NCI-H460 (cell line): Measurements from ENCODE around the gene RGS11. TPM values are rescaled to one million over a fixed set of nuclear protein-coding genes. Genes with fewer than 3 reads are reported as not detected.

ENCODE experiments used
- DNase-seq: peaks from one replicate; pipeline ENCODE4 v3.0.0-alpha.2; 2016; ENCODE audit warnings: low read depth; ENCODE audit errors: extremely low read depth
- total RNA-seq: library from RNA; depleted of rRNA; stranded (reverse); fragments of >200 nt; shearing (Covaris generic); gene quantifications from 2 replicates; pipeline ENCODE4 v1.2.3, GENCODE V29; 2014

Gene RGS11
- total RNA-seq, 1 experiment from 2014 or later, result 6.9 TPM

GRCh38 chr16:297832-298231 lies 22.1 kb upstream of the RGS11 start:
- DNase-seq, result no peak

GRCh38 chr16:296806-297510 lies 21.2 kb upstream of the RGS11 start:
- DNase-seq, result no peak

- DNase-seq, result no peak
Observed at GRCh38 chr16:296276-296675, 20.5 kb upstream of the RGS11 start.

DNA sequence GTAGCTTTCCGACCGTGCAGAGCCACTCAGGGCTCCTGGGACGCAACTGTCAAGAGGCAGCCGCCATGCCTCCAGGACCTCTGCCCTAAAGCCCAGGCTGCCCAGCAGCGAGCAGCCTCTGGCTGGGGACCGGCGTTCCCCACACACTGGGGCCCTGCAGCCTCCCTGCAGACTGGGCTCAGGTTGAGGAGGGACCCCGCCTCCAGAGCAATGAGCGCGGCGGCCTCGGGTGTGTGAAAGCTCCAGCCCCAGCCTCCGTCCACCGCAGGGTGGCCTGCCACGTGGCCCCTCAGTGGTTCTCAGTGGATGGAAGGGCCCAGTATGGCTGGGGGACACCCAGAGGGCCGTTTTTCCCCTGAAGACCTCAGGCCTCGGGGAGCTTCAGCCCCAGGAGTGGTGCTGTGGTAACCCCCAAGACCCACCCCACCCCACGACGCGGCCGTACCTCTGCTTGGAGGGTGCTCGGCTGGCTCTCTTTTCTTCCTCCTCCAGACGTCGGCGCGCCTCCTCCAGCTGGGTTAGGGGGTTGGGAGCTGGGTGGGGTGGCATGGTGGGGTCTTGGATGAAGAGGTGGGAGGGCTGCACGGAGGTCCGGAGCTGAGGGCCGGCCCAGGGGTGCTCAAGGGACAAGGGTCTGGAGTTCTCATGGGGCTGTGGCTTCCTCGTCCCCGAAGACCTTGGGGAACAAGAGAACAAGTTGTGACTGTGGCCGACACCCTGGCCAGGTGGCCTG lies 17.5 kb upstream of the RGS11 start:
- DNase-seq, result no peak

GRCh38 chr16:291539-291938 lies 15.8 kb upstream of the RGS11 start:
- no peak for DNase-seq

GRCh38 chr16:290681-291405 lies 15.1 kb upstream of the RGS11 start:
- no peak for DNase-seq

DNA sequence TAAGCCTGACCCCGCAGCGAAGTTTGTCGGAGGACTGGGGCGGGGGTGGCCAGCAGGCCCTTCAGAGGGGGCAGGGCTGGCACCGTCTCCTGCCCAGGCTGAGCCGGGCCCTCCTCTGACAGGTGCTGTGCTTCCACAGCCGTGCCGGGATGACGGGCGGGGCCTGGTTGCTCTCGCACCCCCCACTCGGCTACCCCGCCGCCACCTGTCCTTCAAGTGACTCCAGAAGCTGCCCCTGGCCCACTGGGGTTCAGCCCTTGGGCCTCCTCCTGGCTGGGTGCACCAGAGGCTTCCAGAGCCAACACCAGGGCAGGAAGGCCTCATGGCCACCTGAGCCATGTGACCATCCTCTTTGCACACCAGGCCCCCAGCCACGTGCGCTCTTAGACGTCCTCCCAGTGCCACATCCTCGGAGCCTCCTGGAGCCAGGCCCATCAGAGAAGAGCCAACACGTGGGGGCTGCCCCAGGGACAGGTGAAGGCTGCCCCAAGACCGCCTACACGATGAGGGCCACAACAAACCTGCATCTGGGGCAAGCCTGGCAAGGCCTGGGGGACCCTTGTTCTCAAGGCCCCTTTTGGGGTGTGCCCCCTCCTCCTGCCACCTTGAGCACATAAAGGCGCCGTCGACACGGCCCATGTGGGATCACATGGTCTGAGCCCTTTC lies 14.4 kb upstream of the RGS11 start:
- no peak for DNase-seq

GRCh38 chr16:289395-289997 lies 13.8 kb upstream of the RGS11 start:
- no peak for DNase-seq

DNA sequence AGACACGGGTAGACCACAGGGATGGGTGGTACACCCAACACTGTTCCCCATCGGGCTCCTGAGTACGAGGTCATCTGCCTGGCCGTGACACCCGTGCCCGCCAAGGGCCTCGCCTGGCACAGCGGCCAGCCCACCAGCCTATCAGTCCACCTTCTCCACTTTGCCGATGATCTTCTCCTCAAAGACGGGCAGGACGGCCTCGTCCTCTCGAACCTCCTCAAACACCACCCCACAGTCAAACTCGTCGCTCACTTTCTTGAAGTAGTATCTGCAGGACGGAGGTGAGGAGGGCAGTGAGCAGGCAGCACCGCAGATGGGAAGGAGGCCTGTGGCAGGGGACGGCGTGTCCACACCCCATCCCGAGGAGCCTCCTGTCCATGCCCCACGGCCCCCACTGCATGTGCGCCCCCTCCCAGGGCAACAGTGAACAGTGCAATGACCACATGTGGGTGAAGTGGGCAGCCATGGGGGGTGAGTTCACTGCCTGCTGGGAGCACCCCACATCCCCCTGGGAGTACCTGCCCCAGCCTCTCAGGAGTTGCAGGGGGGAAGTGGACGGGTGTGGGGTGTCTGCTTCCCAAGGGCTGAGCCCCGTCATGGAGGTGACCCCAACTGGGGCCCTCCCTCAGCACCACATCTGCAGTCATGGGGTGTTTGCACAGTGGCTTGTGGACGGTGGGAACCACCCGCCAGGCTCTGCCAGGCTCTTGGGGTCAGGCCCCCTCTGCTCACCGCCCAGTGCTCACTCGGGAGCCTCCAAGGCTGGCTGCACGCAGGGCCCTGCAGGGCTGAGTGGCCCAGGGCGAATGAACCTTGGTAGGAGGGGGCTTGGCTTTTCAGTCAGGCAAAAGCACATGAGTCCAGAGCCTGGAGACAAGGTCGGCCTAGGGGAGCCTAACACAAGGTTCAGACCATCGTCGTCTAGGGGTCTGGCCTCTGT lies 12.5 kb upstream of the RGS11 start:
- DNase-seq, result no peak

DNA sequence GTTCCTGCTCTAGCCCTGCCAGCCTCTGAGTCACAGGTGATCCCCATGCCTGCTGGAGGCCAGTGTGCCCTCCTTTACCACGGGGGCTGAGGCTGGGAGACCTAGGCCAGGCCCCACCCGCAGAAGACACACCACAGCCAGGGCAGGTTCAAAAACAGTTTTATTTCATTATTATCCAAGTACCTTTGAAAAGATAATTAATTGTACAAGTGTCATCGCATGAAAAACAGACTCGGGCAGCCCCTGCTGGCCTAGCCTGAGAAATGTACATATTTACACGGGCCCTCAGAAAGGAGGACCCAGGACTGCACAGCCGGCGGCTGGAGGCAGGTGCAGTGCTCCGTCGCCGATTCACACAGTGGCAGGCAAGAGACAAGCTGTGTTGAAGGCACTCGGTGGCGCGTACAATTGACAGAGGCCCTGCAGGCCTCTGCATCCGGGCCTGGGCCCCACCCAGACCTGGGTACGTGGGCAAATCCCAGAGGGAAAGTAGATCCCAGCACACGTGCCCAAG lies 11.6 kb upstream of the RGS11 start:
- DNase-seq, result no peak

DNA sequence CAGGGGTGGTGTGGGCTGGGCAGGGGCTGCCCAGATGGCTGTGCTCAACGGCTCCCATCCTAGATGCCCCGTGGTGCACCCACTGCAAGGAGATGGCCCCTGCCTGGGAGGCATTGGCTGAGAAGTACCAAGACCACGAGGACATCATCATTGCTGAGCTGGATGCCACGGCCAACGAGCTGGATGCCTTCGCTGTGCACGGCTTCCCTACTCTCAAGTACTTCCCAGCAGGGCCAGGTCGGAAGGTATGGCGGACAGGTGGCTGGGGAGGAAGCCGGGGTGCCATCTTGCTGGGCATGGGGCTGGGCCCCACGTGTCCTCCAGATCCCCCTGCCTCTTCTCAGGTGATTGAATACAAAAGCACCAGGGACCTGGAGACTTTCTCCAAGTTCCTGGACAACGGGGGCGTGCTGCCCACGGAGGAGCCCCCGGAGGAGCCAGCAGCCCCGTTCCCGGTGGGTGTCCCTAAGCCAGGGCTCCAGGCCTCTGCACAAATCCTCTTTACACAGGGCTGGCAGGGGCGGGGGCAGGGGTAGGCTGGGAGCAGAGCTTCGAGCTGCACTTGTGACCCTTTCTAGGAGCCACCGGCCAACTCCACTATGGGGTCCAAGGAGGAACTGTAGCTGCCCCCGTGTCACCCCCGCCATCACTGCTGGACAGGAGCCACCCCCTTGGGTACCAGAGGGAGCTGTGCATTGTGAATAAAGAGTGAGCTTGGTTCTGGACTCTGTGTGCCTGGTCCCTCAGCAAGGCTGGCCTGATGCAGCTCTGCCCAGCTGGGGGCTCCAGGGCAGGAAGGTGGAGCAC lies 10.9 kb upstream of the RGS11 start:
- no peak for DNase-seq

DNA sequence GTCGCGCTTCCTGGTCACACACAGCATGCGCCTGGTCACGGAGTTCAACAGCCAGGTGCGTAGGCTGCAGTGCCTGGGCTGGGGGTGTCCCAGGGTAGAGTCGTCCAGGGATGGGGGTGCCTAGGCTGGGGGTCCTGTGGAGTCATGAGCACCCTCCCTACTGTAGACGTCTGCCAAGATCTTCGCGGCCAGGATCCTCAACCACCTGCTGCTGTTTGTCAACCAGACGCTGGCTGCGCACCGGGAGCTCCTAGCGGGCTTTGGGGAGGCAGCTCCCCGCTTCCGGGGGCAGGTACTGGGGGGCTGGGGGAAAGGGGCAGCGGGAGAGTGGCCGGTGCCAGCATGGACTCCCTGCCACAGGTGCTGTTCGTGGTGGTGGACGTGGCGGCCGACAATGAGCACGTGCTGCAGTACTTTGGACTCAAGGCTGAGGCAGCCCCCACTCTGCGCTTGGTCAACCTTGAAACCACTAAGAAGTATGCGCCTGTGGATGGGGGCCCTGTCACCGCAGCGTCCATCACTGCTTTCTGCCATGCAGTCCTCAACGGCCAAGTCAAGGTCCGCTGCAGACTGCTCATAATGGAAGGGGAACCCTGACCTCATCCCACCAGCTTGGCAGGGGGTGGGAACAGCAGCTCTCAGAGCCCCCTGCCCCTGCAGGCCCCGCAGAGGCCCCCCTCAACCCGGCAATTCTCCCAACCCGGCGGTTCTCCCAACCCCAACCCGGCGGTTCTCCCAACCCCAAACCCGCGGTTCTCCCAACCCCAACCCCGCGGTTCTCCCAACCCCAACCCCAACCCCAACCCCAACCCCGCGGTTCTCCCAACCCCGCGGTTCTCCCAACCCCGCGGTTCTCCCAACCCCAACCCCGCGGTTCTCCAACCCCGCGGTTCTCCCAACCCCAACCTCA lies 9.7 kb upstream of the RGS11 start:
- no peak for DNase-seq

DNA sequence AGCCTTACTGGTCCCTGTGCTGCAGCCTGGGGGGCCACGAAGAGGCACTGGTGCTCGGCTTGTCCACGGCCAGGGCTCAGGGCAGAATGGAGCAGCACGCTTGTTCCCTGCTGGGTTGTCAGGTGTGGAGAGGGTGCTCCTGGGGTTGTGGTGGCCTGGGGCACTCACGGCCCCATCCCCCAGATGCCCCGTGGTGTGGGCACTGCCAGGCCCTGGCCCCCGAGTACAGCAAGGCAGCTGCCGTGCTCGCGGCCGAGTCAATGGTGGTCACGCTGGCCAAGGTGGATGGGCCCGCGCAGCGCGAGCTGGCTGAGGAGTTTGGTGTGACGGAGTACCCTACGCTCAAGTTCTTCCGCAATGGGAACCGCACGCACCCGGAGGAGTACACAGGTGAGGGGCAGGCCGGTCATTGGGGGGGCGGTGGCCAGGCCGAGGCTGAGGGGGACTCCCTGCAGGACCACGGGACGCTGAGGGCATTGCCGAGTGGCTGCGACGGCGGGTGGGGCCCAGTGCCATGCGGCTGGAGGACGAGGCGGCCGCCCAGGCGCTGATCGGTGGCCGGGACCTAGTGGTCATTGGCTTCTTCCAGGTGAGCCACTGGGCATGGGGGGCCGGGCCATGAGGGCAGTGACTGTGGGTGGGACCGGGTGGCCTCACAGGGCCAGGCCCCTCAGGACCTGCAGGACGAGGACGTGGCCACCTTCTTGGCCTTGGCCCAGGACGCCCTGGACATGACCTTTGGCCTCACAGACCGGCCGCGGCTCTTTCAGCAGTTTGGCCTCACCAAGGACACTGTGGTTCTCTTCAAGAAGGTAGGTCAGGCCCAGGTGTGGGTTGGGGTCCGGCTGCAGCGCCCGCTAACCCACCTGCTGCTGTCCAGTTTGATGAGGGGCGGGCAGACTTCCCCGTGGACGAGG lies 8.7 kb upstream of the RGS11 start:
- no peak for DNase-seq

DNA sequence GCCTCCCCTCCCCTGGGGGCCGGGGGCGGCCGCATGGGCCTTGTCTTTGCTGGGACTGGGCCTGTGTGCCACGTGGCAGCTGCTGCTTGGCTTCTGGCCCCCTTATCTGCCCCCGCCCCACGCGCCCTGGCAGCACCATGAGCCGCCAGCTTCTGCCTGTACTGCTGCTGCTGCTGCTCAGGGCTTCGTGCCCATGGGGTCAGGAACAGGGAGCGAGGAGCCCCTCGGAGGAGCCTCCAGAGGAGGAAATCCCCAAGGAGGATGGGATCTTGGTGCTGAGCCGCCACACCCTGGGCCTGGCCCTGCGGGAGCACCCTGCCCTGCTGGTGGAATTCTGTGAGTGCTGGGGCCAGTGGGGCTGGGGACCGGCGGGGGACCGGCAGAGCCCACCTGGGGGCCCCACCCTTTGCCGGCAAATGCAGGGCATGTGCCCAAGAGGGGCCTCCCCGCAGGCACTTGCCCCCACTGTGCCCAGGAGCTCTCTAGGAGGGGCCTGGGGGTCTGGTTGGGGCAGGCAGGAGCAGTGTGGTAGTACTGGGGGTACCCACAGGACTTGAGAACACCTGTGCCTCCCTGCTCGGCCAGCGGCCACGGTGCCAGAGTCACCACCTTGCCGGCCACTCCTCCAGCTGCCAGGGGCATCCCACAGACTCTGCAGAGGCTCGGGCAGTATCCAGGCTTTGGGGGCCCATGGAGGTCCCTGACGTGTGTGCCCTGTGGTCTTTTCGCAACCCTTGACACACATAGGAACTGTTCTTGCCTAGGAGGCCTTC lies 7.5 kb upstream of the RGS11 start, which contains the start of gene PDIA2:
Gene PDIA2, plus strand, starts transcription at position 132 of the 773 bp plus-strand sequence. Its CDS starts 6 bp downstream, at position 138.
- no peak for DNase-seq

GRCh38 chr16:282491-282890 lies 6.7 kb upstream of the RGS11 start:
- DNase-seq, result no peak
